Muscle of back (tissue), 11 donors: Measurements from ENCODE around the gene PLXNA4. TPM values are rescaled to one million over a fixed set of nuclear protein-coding genes. Genes with fewer than 3 reads are reported as not detected.

Experiments
- DNase-seq, 3 donors: peaks; one replicate each; pipeline versions ENCODE4 v3.0.0 to v3.0.0-alpha.2; 2013
- polyA plus RNA-seq, 10 donors: library from polyadenylated mRNA; unstranded; fragments of 120-200 nt; gene quantifications; one replicate each; pipeline ENCODE4 v1.2.1, GENCODE V29; 2013; ENCODE audit not compliant: insufficient read length in 10 of 10

Gene PLXNA4
- polyA plus RNA-seq, 10 donors = 2.2 to 8.5 (median 4.0) TPM

DNA sequence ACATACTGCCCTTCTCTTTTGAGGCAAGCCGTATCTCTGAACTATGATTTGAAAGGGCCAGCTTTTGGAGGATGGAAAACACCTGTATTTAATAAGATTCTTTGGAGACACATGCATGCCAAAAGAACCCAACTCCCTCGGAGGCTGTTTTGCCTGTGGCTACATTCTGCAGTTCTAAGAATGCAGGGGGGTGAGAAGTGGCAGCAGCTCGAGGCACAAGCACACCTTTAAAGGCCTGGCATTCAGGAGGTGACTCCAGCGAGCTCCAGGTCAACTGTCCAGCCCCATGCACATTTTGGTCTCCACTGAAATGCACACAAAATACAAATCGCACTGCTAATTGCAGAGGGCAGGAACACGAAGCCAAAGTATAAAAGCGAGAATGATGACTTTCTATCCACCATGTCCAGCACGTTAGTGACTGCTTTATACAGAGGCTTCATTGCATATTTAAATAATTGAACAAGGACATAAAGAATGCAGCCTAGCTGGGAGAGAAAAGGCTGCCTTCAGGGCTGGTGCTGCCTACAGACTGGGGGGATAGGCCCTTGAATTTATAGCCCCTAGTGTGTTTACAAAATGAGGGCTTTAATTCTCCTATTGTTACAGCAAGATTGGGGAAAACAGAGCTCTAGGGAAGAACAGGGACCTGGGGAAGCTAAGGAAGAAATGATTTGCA lies 359.3 kb downstream of the PLXNA4 start:
- DNase-seq = no peak

- DNase-seq = no peak
These were observed 361.8 kb downstream of the PLXNA4 start for GRCh38 chr7:132214452-132214851.

DNA sequence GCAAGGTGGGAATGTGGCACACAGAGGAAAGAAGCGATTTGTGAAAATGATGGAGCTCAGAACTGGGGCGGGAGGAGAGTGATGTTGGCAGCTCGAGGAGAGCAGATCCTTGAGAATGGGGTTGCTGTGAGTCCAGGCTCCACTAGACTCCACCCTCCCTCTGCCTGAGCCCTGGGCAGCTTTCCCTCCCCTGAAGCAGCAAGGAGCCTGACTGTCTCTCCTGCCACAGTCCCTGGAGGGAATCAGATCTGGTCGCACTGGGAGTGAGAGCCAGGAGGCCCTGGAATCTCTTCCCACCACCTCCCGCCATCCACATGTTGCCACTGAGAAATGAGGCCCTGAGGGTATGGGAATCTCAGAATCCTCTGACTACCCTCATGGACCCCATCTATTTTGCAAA lies 362.7 kb downstream of the PLXNA4 start:
- no peak for DNase-seq

- no peak for DNase-seq
These were observed 364.3 kb downstream of the PLXNA4 start for GRCh38 chr7:132211971-132212370.

- no peak for DNase-seq
These were observed 365.4 kb downstream of the PLXNA4 start for GRCh38 chr7:132210821-132211220.

DNA sequence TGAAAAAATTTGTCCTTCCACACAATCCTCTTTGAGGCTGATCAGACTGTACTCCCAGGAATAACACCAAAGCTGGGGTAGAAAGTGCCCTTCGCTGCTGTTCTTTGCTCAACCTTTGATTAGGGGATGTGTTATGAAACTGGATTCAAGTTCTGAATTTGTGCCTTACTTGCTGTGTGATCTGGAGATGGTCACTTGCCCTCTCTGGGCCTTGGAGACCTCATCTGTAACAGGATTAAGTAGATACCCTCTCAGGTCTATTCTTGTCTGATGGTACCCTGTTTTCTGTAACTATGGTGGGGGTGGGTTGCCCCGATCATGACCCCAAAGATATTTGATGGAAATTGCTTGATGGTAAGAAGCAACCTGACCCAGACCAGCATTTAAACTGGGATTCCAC lies 368.5 kb downstream of the PLXNA4 start:
- DNase-seq = no peak

DNA sequence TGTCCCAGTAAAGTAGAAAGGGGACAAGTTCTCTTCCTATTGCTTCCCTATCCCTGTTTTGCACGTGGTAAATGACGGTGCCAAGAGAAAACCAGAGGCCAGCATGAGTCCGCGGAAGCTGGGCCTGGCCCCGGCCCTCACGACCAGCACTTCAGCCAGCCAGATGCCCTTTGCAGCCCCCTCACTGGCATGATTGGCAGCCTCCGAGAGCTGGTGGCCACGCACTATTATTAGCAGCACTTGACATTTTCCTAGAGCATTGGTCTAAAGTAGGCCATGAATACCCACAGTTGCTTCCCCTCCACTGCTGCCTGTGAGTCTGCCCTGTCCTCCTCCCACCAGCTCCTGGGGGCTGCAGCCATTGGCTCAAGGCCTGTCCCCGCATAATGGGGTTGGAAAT lies 369.1 kb downstream of the PLXNA4 start:
- DNase-seq = no peak

GRCh38 chr7:132206594-132206993 lies 369.7 kb downstream of the PLXNA4 start:
- no peak for DNase-seq

DNA sequence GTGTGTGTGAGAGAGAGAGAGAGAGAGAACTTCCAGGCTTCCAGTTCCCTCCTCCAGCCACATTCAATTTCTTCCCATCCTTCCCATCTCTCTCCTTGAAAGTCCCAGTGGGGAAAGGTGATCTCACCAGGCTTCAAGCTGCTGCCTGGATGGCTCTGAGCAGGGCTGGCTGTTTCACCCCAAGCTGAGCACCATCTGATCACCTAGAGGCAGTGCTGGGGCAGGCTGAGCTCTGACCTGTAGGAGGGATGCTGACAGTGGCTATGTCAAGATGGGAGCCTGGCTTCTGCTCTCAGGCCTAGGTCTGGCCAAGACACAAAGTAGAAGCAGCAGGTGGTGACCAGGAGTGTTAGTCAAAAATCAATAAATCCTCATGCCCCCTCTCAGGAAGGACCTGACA lies 370.8 kb downstream of the PLXNA4 start:
- no peak for DNase-seq

DNA sequence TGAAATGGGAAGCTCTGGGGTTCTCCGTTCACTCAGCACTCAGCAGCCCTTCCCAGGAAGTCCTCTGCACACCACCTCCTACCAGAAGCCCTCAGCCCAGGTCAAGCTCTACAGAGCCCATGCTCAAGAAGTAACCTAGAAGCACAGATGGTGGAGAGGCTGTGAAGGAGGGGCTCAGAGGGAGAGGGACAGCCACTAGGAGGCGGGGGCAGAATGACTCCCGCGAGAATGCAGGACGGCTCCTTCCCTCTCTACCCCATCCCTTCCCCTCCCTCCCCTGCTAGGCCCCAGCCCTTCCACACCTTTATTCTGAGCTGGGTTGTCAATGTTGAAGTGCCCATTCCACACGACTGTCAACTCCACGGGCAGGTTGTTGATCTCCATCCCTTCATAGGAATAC lies 373.2 kb downstream of the PLXNA4 start:
- DNase-seq = no peak

GRCh38 chr7:132202541-132202940 lies 373.7 kb downstream of the PLXNA4 start:
- DNase-seq = no peak

DNA sequence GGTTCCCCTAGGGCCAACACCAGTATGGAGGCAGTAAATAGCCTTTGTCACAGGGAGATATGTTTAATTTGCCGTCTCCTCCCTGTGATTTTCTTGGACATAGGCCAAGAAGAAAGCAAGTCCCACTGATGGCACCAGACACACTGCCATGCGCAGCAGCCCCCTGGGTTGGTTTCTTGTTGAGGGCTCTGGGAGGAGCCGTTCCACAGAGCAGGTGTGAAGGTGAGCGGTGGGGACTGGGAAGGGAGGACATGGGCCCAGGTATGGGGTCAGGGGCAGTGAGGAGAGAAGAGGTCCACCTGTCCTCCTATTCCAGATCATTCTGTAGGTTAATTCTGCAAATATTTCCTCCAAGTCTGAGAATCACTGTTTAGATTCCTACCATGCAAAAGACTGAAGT lies 376.1 kb downstream of the PLXNA4 start:
- no peak for DNase-seq

- no peak for DNase-seq
These were observed 376.6 kb downstream of the PLXNA4 start for GRCh38 chr7:132199626-132200025.

- no peak for DNase-seq
These were observed 378.5 kb downstream of the PLXNA4 start for GRCh38 chr7:132197772-132198171.

DNA sequence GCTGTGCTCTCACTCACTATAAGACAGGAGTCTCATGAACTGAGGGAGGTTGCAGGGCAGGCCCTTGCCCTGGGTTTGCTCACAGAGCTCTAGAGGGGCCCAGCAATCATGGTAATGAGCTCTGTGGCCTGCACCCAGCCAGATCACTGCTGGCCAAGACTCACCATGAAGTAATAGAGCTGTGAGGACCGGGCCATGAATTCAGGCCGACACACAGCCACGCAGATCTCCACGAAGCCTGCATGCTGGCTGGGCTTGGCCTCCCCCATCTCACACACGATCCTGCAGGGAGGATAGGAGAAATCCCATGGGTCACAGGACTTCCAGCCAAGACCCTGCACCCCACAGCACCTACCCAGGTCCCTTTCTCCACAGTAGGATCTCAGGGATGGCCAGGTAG lies 382.4 kb downstream of the PLXNA4 start:
- DNase-seq = no peak

DNA sequence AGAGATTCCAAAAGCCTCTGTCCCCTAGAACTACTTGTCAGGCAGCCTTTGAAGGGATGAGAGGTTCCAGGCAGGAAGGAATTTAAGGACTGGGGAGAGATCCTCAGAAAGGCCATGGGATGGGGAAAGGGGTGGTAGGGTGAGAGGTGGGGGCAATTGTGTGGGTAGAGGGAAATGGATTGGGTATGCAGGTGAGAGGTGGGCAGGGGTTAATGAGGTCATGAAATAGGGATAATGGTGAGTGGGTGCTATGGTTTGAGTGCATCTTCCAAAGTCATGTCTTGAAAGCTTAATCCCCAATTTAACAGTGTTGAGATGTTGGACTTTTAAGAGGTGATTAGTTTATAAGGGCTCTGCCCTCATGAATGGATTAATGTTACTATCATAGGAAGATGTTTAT lies 383.5 kb downstream of the PLXNA4 start:
- no peak for DNase-seq

- DNase-seq = no peak
These were observed 384.9 kb downstream of the PLXNA4 start for GRCh38 chr7:132191418-132191817.

DNA sequence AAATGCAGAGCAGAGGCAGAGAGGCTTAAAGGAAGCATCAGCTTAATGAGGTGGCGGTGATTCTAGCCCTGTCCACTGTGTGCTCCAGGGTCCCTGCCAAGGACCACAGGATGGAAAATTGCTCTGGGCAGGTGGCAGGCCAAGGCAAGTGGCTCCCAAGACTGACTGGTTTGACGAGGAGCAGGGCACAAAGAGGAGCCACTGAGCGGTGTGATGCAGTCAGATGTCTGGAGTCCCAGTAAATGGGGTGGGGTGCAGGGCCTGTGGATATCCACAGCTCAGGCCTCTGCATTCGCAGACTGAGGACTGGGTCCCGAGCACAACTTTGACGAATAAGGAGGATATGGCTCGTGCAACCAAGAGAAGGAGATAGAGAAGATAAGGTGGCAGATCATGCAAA lies 385.6 kb downstream of the PLXNA4 start:
- DNase-seq = no peak

- no peak for DNase-seq
These were observed 386.4 kb downstream of the PLXNA4 start for GRCh38 chr7:132189881-132190280.

GRCh38 chr7:132187869-132188789 lies 388.1 kb downstream of the PLXNA4 start:
- no peak for DNase-seq

- DNase-seq = no peak
These were observed 388.9 kb downstream of the PLXNA4 start for GRCh38 chr7:132187391-132187790.

GRCh38 chr7:132185150-132185549 lies 391.1 kb downstream of the PLXNA4 start:
- DNase-seq = no peak

DNA sequence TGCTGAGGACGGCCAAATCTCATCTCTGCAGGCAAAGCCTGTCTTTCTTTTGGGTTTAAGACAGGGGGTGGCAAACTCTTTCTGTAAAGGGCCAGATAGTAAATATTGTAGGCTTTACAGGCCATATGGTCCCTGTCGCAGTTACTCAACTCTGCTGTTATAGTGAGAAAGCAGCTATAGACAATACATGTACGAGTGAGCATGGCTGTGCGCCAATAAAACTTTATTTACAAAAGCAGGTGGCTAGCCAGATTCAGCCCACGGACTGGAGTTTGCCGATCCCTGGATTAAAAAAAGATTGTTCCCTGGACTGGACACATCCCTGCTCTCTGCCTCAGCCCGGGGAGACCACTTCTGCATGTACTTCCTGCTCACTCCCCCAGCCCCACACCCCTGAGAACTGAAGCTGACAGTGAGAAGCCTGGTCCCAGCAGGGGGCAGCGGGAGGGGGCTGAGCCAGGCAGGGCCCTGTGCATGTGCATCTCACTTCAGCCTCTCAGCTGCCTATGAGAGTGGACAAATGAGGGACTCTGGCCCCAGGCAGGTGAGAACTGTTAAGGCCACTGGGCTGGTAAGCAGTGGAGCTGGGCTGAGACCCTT lies 392.4 kb downstream of the PLXNA4 start:
- DNase-seq = no peak
